ENCODE results near the gene VRK1. TPM values are rescaled to one million over a fixed set of nuclear protein-coding genes. Genes with fewer than 3 reads are reported as not detected.

The VRK1 gene
- total RNA-seq, 2 experiments from 2014 or later: 97.5 to 97.9 TPM

DNA sequence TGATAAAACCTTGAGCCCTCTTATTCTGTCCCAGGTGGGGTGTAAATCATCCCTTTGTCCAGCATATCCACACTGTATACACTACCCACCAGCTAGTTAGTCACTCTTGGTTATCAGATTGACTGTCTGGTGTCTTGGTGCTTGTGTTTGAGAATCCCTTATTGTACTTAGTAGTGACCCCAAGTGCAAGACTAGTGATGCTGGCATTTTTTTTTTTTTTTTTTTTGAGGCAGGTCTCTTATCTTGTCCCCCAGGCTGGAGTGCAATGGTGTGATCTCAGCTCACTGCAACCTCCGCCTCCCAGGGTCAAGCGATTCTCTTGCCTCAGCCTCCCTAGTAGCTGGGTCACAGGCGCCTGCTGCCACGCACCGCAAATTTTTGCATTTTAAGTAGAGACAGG, 5.8 kb downstream of the VRK1 start:
- CTCF ChIA-PET (ENCODE audit: unreplicated experiment): no interaction called here
- H3K79me2 ChIP-seq (ENCODE audit: insufficient read depth, low read depth, low read length): peaks cover 100% of the 10 kb centered on the region

DNA sequence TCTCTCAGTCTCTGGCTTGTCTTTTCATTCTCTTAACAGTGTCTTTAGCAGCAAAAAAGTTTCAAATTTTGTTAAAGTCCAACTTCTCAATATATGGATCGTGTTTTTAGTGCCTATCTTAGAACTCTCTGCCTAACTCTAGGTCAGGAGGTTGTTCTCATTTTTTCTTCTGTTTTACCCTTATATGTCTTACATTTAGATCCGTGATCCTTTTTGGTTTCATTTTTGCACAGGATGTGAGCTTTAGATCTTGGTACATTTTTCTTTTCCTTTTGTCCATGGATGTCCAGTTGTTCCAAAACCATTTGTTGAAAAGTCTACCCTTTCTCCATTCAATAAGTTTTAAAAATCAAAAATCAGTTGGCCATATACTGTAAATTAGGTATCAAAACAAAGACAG, 6.8 kb downstream of the VRK1 start:
- peak overlapping the region; percentile 25; the same call in 1 of the 2 replicates for H3K4me2 ChIP-seq (ENCODE audit: low read length)
- peaks cover 50% of the 10 kb centered on the region for H4K20me1 ChIP-seq (ENCODE audit: insufficient read depth, low read length)
- no peak overlapping the region for H3K27ac ChIP-seq (ENCODE audit: low read depth, low read length, poor library complexity, severe bottlenecking)
- H3K36me3 ChIP-seq (ENCODE audit: insufficient read depth, low read length): peaks cover 29% of the 10 kb centered on the region
- H3K9me3 ChIP-seq (ENCODE audit: low read length): no peaks in the 10 kb centered on the region
- H3K4me3 ChIP-seq (ENCODE audit: low read depth, low read length, poor library complexity, severe bottlenecking): no peak overlapping the region
- no TSS peak for BruUV-seq (replicated peaks)
- POLR2A ChIA-PET: no interaction called here
- no peaks in the 10 kb centered on the region for H3K9me2 ChIP-seq (ENCODE audit: insufficient read depth, low read length)
- CTCF ChIA-PET (ENCODE audit: unreplicated experiment): no interaction called here
- no peak overlapping the region for H2AFZ ChIP-seq (ENCODE audit: low read length)
- intact Hi-C loops (cut with micrococcal nuclease; ENCODE audit: unreplicated experiment): no loop called here
- DNase-seq (ENCODE audit: low spot score): no peak
- H3K4me1 ChIP-seq (ENCODE audit: insufficient read depth, low read length, poor library complexity, severe bottlenecking): peaks cover 14% of the 10 kb centered on the region
- TF ChIP-seq, protein P1, sequence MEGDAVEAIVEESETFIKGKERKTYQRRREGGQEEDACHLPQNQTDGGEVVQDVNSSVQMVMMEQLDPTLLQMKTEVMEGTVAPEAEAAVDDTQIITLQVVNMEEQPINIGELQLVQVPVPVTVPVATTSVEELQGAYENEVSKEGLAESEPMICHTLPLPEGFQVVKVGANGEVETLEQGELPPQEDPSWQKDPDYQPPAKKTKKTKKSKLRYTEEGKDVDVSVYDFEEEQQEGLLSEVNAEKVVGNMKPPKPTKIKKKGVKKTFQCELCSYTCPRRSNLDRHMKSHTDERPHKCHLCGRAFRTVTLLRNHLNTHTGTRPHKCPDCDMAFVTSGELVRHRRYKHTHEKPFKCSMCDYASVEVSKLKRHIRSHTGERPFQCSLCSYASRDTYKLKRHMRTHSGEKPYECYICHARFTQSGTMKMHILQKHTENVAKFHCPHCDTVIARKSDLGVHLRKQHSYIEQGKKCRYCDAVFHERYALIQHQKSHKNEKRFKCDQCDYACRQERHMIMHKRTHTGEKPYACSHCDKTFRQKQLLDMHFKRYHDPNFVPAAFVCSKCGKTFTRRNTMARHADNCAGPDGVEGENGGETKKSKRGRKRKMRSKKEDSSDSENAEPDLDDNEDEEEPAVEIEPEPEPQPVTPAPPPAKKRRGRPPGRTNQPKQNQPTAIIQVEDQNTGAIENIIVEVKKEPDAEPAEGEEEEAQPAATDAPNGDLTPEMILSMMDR (conservative IDR thresholded peaks at IDR 0.05; ENCODE audit: low read length): no peak
- TF ChIP-seq EZH2phosphoT487 (IDR thresholded peaks at IDR 0.05; ENCODE audit: borderline replicate concordance, low read depth, low read length): no peak
- H3K79me2 ChIP-seq (ENCODE audit: insufficient read depth, low read depth, low read length): peaks cover 100% of the 10 kb centered on the region

More for the DNA sequence above, 5.8 kb downstream of the VRK1 start:
- Histone ChIP-seq H2AFZ (ENCODE audit: low read length) (no peak overlapping the region), H3K9me3 (ENCODE audit: low read length) (no peaks in the 10 kb centered on the region), H3K9me2 (ENCODE audit: insufficient read depth, low read length) (no peaks in the 10 kb centered on the region), H3K36me3 (ENCODE audit: insufficient read depth, low read length) (peaks cover 24% of the 10 kb centered on the region), H3K27ac (ENCODE audit: low read depth, low read length, poor library complexity, severe bottlenecking) (no peak overlapping the region), H3K4me3 (ENCODE audit: low read depth, low read length, poor library complexity, severe bottlenecking) (no peak overlapping the region), H3K4me1 (ENCODE audit: insufficient read depth, low read length, poor library complexity, severe bottlenecking) (peaks cover 22% of the 10 kb centered on the region), H4K20me1 (ENCODE audit: insufficient read depth, low read length) (peaks cover 59% of the 10 kb centered on the region), H3K4me2 (ENCODE audit: low read length) (no peak overlapping the region)
- no peak for DNase-seq (ENCODE audit: low spot score)
- intact Hi-C loops (cut with micrococcal nuclease; ENCODE audit: unreplicated experiment): no loop called here
- no TSS peak for BruUV-seq (replicated peaks)
- POLR2A ChIA-PET: interaction anchor here (0.6 kb wide), 1 partner anchor 168 kb away, joined by 3 read pairs; no protein-coding TSS in a partner anchor
- TF ChIP-seq, protein P1 (conservative IDR thresholded peaks at IDR 0.05; ENCODE audit: low read length): no peak
- no peak for TF ChIP-seq EZH2phosphoT487 (IDR thresholded peaks at IDR 0.05; ENCODE audit: borderline replicate concordance, low read depth, low read length)

DNA sequence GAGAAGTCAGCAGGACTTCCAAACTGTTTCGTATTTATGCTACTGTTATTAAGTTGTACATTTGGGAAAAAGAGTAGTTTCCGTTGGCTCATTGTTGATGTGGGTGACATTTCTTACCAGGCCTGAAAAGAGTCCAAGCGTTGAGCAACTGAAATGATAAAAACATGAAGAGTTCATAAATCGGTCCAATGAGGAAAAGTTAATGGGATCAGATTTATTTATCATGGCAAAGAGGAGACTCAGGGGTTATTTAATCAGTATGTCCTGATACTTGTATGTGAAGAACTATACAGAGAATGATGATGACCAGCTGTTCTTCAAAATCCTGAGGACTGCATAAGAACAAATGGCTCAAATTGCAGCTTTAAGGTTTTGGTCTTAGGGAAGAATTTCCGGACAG, 7.7 kb downstream of the VRK1 start:
- TF ChIP-seq, protein P1 (conservative IDR thresholded peaks at IDR 0.05; ENCODE audit: low read length): no peak
- no peak for TF ChIP-seq EZH2phosphoT487 (IDR thresholded peaks at IDR 0.05; ENCODE audit: borderline replicate concordance, low read depth, low read length)
- H3K9me3 ChIP-seq (ENCODE audit: low read length): peaks cover 1% of the 10 kb centered on the region; the same call in 1 of the 2 replicates
- no TSS peak for BruUV-seq (replicated peaks)

More for the DNA sequence above, 7.7 kb downstream of the VRK1 start:
- ChIA-PET CTCF (ENCODE audit: unreplicated experiment) (no interaction called here), POLR2A (no interaction called here)
- Histone ChIP-seq H3K79me2 (ENCODE audit: insufficient read depth, low read depth, low read length) (peaks cover 100% of the 10 kb centered on the region), H3K4me3 (ENCODE audit: low read depth, low read length, poor library complexity, severe bottlenecking) (no peak overlapping the region), H3K4me1 (ENCODE audit: insufficient read depth, low read length, poor library complexity, severe bottlenecking) (peaks cover 5% of the 10 kb centered on the region), H3K36me3 (ENCODE audit: insufficient read depth, low read length) (peaks cover 38% of the 10 kb centered on the region), H3K9me2 (ENCODE audit: insufficient read depth, low read length) (no peaks in the 10 kb centered on the region), H4K20me1 (ENCODE audit: insufficient read depth, low read length) (peaks cover 43% of the 10 kb centered on the region), H2AFZ (ENCODE audit: low read length) (no peak overlapping the region), H3K4me2 (ENCODE audit: low read length) (no peak overlapping the region), H3K27ac (ENCODE audit: low read depth, low read length, poor library complexity, severe bottlenecking) (no peak overlapping the region)
- no peak for DNase-seq (ENCODE audit: low spot score)
- intact Hi-C loops (cut with micrococcal nuclease; ENCODE audit: unreplicated experiment): no loop called here
